HG03196 (cell line): ENCODE measurements around the gene RAB15.

Experiments
- ATAC-seq: cut with Tn5 transposase; IDR thresholded peaks from one replicate; pipeline ENCODE4 v1.9.1; 2021; ENCODE audit not compliant: unreplicated experiment

RAB15 gene

GRCh38 chr14:64939817-64940190, 32.3 kb downstream of the RAB15 start:
- ATAC-seq: no peak

DNA sequence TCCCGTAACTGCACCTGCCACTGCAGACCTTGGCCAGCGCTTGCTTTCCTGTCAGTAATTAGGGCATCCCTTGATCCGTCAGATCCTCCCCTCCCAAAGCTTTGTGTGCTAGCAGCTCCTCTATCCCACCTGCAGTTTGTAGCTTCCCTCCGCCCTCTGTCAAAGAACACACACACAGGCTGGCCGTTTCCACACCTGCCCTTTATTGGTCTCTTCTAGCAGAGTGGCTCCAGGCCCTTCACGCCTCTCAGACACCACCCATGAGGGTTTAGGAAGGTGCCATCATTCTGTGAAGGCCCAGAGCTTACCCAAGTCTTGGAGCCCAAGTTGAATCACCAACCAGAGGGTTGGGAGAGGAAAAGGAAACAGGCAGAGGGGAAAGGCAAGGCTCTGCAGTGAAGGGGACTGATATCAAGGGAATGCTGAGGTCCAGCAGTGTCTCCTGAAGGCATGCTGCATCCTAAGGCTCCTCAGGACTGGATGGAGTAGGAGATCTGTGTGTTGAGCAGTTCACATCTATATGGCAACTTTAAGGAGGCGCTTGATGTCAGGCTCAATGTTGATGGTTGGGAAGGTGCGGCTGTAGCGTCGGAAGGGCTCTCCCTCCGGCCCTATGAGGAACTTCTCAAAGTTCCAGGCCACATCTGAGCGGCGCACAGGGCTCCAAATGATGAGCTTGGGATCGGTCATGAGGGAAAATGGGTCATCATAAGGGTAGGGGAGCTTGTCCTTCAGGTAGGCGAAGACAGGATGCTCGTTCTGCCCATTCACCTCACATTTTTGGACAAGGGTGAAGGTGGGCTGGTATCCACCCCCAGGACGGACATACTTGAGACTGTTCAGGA, 32.9 kb downstream of the RAB15 start:
- ATAC-seq: no peak

GRCh38 chr14:64937821-64938193, 34.3 kb downstream of the RAB15 start:
- ATAC-seq: no peak

DNA sequence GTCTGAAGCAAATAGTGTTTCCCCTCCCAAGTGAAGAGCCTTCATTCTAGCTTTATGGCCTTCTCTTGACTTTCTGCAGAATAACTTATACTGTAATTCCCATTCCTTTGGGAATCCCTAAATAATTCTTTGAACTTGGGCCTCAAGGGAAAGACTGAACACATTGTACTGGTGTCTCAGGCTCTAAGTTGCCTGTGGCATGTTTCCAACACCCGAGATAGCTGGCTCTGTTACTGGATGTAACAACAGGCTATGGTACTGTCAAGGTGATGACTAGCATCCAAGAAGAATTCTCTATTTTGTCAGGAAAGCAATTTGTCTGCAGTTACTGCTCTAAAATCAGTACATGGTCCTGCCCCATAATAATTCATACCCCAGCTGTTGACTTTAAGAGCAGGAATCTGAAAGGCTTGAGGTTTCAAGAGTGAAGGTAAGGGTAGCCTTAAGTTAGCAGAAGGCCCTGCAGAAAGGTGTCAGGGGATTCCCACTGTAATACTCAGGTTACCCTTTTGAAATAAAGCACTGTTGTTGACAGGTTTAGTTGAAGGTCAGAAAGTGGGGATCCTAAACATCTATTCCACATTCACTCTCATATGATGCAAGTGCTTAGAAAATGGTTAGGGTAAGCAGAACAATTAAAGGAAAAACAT, 34.8 kb downstream of the RAB15 start:
- no peak for ATAC-seq

- no peak for ATAC-seq
Observed at GRCh38 chr14:64935508-64935907, 36.6 kb downstream of the RAB15 start.

DNA sequence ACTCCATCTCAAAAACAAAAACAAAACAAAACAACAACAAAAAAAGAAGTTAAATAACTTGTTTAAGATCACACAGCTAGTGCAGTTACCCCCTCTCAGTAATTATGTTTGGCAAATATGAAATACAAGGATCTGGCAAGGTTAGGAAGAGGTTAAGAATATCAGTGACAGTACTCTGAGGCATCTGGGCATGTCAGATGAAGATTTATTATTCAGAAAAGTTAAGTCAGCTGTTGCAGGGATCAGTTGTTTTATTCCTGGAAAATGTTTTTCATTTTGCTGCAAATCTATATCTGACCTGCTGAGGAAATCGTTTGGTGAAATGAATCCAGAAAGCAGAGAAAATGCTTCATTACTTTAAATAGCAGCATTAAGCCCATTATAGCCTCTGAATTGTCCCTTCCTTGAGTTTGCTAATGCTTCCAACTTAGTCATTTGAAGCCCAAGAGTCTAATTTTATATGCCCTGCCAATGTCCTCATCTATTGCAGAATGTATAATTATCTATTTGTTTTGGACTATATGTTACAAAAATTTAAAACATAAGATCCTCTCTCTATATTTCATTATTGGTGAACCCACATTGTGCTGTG, 37.7 kb downstream of the RAB15 start:
- ATAC-seq: no peak

DNA sequence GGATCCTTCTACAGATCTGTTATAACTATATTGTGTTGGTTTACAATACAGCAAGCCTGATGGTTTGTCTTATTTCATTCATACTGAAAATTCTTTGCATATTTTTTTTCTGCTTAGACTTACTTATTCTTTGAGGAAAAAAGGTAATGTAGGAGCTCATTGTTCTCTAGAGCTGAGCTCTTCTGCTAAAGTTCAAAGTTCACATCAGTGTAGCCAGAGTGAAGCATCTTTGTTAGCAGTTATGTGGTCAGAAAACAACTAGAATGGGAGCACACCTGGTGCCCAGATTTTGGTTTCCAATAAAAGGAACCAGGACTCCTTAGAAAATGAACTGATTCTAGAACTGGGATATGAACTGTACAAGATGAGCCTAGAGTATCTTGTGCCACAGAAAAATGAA, 39.9 kb downstream of the RAB15 start:
- ATAC-seq: no peak

DNA sequence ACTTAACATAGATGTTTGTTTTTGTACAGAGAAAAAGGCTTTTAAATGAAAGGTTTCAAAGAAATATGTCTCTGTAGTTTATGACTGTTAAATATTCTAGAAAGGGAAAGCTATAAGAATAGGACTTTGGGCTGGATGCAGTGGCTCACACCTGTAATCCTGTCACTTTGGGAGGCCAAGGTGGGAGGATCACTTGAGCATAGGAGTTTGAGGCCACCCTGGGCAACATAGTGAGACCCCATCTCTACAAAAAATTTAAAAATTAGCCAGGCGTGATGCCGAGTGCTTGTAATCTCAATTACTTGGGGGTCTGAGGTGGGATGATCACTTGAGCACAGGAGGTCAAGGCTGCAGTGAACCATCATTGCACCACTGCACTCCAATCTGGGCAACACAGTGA, 41.0 kb downstream of the RAB15 start:
- ATAC-seq: no peak

DNA sequence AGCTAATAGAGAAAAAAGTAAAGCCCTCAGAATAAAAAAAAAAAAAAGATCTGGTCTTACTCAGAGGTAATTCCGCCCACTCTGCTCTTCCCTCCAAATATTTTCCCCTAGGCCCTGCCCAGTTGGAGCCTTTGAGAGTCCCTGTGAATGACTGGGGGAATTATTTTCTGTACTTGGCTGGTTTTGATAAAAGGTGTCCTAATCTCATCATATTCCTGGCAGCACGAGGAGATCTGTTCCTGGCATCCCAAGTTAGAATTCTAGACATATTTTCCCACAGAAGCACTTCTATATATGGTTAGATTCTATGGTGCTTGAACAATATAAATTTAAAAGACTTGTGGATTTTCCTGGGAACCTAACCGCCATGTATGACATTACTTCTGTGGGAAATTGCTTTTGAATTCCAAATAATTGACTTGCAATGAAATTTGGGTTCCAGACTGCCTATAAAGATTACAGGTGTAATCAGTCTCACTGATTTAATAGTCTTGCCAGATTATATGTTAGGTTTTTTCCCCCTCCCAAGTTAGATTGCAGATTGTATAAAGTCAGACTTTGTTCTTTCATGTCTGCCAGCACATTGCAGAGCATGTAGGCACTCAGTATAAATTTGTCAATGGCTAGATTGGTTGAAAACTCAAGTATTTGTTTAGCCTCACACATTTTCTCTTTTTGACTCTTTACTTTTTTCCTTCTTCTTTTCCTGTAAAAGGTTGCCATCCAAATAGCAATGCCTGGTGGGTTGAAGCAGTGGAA, 41.9 kb downstream of the RAB15 start:
- no peak for ATAC-seq

DNA sequence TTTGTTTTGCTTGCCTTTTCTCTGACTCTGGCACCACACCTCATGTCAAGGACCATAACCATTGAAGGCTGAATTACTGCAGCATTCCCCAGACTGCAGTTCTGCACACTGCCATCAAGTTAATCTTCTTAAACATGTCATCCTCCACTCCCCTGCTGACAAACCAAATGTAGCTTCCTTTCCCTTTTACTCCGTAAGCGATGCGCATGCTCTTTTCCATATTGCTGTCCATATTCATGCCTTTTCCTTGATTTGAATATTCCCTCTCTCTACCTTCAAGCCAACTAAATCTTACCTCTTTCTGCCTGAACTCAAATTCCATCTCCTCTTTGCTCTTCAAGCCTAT, 43.1 kb downstream of the RAB15 start:
- no peak for ATAC-seq

DNA sequence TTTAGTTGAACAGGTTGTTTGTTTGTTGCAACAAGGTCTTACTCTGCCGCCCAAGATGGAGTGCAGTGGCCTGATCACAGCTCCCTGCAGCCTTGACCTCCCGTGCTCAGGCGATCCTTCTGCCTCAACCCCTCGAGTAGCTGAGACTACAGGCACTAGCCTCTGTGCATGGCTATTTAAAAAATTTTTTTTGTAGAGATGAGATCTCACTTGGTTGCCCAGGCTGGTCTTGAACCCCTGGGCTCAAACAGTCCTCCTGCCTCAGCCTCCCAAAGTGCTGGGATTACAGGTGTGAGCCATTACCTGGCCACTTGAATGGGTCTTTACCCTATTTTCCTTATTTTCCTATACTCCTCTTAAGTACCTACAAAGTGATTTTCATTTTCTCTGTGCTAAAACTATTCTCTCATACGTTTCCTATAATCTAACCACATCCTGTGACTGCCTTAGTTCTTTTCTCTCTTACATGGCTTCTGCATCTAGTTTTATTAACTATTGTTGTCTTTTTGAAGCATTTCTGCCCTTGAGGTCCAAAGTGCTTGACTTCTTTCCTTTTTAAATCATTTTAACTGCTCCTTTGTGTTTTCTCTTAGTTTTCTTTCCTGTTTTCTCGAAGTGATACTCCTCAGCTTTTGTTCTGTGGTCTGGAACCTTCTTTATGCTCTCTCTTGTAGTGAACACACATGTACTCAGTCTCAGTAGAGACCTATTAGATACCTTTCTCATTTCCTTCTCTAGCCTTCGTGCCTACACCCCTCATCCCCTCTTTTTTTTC, 43.7 kb downstream of the RAB15 start:
- ATAC-seq: no peak

DNA sequence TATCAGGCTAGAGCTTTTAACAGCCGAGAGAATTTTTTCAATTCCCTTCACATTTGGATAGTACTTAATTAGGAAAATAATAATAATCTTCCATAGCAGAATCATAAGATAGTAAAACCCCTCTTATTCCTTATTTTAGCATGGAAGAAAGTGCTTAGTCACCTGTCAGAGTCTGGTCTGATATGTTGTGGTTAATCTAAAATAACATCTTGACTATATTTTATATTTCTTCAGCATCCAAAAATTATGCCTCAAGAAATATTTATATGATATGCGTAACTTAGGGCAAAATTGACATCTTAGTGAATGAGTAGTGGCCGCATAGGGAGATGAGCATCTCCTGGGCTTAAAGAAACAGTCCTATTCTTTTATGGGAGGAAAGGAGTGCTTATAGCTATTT, 45.1 kb downstream of the RAB15 start:
- ATAC-seq: no peak

GRCh38 chr14:64926398-64926995, 45.6 kb downstream of the RAB15 start:
- ATAC-seq: no peak

DNA sequence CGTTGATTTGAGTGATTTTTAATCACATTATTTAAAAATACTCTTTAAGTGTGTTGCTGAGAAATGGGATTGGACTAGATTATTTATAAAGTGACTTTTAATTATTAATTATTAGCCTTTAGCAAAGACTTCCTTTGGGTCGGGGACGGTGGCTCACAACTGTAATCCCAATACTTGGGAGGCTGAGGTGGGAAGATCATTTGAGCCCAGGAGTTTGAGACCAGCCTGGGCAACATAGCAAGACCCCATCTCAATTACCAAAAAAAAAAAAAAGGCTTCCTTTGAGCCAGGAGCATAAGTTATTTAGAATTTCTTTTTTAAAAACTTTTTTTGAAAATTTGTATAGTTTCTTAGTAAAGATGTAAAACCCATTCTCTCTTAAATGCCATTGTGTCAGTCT, 49.1 kb downstream of the RAB15 start:
- no peak for ATAC-seq

DNA sequence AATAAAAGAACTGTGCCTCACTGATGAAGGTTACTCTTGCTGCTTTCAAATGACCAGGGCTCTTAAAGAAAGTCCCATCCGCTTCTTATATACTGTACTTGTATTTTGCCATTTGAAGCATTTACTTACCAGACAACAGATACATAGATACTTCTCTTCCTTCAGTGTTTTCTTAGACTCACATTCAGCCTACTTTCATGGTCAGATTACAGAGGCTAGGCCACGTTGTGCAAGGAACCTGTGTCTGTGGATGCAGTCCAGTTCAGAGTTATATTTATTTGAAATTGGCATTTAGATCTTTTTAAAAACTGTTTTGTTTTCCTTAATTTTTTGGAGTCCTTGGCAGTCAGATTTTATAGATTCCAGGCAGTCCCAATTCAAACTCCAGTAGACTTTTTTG, 51.7 kb downstream of the RAB15 start:
- no peak for ATAC-seq

DNA sequence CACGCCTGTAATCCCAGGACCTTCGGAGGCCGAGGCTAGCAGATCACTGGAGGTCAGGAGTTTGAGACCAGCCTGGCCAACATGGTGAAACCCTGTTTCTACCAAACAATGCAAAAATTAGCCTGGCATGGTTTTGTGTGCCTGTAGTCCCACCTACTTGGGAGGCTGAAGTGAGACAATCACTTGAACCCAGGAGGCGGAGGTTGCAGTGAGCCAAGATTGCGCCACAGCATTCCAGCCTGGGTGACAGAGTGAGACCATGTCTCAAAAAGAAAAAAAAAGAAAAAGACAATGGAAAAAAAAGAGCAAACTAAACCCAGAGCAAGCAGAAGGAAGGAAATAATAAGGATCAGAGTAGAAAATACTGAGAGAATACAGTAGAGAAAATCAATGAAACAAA, 52.5 kb downstream of the RAB15 start:
- no peak for ATAC-seq

DNA sequence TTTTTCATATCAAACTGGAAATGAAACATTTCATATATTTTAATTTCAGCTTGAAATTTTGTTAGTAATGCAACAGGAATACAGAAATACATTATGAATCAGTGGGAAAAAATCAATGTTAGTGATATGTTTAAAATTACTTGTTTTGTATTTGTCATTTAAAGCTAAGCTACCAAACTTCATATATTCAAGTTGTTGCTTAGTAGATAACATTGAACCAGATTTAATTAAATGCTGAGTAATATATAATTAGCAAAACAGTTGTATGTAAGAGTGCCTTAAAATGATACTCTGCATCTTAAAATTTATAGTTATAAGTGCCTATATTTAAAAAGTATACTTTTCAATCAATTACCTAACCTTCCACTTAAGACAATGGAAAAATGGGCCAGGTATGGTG, 52.9 kb downstream of the RAB15 start:
- ATAC-seq: no peak

- no peak for ATAC-seq
Observed at GRCh38 chr14:64918216-64918615, 53.9 kb downstream of the RAB15 start.

DNA sequence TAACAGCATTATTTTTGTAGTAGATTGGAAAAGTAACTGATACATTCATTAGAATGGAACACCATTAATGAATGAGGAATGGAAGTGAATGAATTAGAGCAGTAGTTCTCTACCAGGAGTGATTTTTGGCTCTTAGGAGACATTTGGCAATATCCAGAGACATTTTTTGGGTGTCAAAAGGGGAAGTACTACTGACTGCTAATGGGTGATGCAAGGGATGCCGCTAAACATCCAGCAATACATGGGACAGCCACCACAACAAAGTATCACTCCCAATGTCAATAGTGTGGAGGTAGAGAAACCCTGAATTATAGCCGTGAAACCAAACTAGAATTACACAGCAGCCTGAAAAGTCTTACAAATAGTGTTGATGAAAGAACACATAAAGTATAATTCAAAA, 56.3 kb downstream of the RAB15 start:
- ATAC-seq: no peak

DNA sequence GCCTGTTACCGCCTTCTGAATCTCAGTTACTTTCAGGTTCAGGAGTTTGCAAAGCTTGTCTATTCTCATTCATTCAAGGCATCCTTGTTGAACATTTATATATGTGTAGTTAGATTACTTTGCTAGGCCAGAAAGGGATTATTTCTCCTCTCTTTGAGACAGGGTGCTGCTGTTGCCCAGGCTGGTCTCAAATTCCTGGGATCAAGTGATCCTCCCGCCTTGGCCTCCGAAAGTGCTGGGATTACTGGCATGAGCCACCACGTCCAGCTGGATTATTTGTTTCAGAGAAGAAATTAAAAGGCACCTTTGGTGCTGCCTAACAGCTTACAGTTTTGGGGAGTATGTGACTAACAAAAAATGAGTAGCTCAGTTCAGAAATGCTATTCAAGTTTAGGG, 57.1 kb downstream of the RAB15 start:
- ATAC-seq: no peak
